SK-N-SH treated with all-trans-retinoic acid at 6 μM for 48 hours (cell line): ENCODE data around the gene TFPI.

Experiments used
- ATAC-seq: fragments of 200-7000 bp; cut with Tn5 transposase; 3 replicates; pipeline ENCODE4 v1.9.1; 2020; ENCODE audit warnings: mild to moderate bottlenecking, moderate library complexity
- BACH2 ChIP-seq: fragments of 250-450 bp; sonication (Bioruptor Pico); IDR thresholded peaks from 2 replicates; pipeline ENCODE4 v1.9.0; 2021; ENCODE audit warnings: mild to moderate bottlenecking, borderline replicate concordance
- CSDC2 ChIP-seq: fragments of 250-450 bp; sonication (Bioruptor Pico); IDR thresholded peaks from 2 replicates; pipeline ENCODE4 v1.5.0; 2020; ENCODE audit warnings: mild to moderate bottlenecking, moderate library complexity
- ESRRG ChIP-seq: fragments of 250-450 bp; sonication (Bioruptor Pico); IDR thresholded peaks from 2 replicates; pipeline ENCODE4 v1.6.1; 2021; ENCODE audit warnings: mild to moderate bottlenecking
- OSR1 ChIP-seq: fragments of 250-450 bp; sonication (Bioruptor Pico); IDR thresholded peaks from 2 replicates; pipeline ENCODE4 v1.8.0; 2022; ENCODE audit warnings: moderate library complexity, mild to moderate bottlenecking, inconsistent platforms
- PATZ1 ChIP-seq: fragments of 250-450 bp; sonication (Bioruptor Pico); IDR thresholded peaks from 2 replicates; pipeline ENCODE4 v1.8.0; 2020; ENCODE audit warnings: mild to moderate bottlenecking, moderate library complexity, borderline replicate concordance
- POU6F1 ChIP-seq: fragments of 250-450 bp; sonication (Bioruptor Pico); IDR thresholded peaks from 2 replicates; pipeline ENCODE4 v1.8.0; 2021; ENCODE audit warnings: low read depth, mild to moderate bottlenecking, moderate library complexity, borderline replicate concordance
- PPARA ChIP-seq: fragments of 250-450 bp; sonication (Bioruptor Pico); IDR thresholded peaks from 2 replicates; pipeline ENCODE4 v1.5.0; 2020; ENCODE audit warnings: mild to moderate bottlenecking, borderline replicate concordance
- RARB ChIP-seq: fragments of 250-450 bp; sonication (Bioruptor Pico); IDR thresholded peaks from 2 replicates; pipeline ENCODE4 v1.8.0; 2021; ENCODE audit warnings: mild to moderate bottlenecking, moderate library complexity
- SNAI2 ChIP-seq: fragments of 250-450 bp; sonication (Bioruptor Pico); IDR thresholded peaks from 2 replicates; pipeline ENCODE4 v1.5.0; 2020; ENCODE audit warnings: mild to moderate bottlenecking, moderate library complexity
- TCF4 ChIP-seq: fragments of 250-450 bp; sonication (Bioruptor Pico); IDR thresholded peaks from 2 replicates; pipeline ENCODE4 v1.8.0; 2021; ENCODE audit warnings: mild to moderate bottlenecking, moderate library complexity, borderline replicate concordance
- TOX ChIP-seq: fragments of 250-450 bp; sonication (Bioruptor Pico); IDR thresholded peaks from 2 replicates; pipeline ENCODE4 v1.8.0; 2021; ENCODE audit warnings: mild to moderate bottlenecking, moderate library complexity, borderline replicate concordance
- TSHZ2 ChIP-seq: fragments of 250-450 bp; sonication (Bioruptor Pico); IDR thresholded peaks from 2 replicates; pipeline ENCODE4 v1.5.0; 2020; ENCODE audit warnings: mild to moderate bottlenecking, moderate library complexity
- ZC3H10 ChIP-seq: fragments of 250-450 bp; sonication (Bioruptor Pico); IDR thresholded peaks from 2 replicates; pipeline ENCODE4 v1.5.1; 2021; ENCODE audit warnings: mild to moderate bottlenecking, moderate library complexity
- ZFP3 ChIP-seq: fragments of 250-450 bp; sonication (Bioruptor Pico); IDR thresholded peaks from 2 replicates; pipeline ENCODE4 v1.5.0; 2020; ENCODE audit warnings: mild to moderate bottlenecking, moderate library complexity
- ZFP30 ChIP-seq: fragments of 450-650 bp; formaldehyde crosslinking; IDR thresholded peaks from 2 replicates; pipeline ENCODE4 v1.5.0; 2022; ENCODE audit warnings: mild to moderate bottlenecking, moderate library complexity
- ZNF565 ChIP-seq: fragments of 450-650 bp; formaldehyde crosslinking; conservative IDR thresholded peaks from 2 replicates; pipeline ENCODE4 v1.5.0; 2020; ENCODE audit warnings: low read depth, mild to moderate bottlenecking, moderate library complexity
- ZNF70 ChIP-seq: fragments of 450-650 bp; formaldehyde crosslinking; IDR thresholded peaks from 2 replicates; pipeline ENCODE4 v1.5.0; 2020; ENCODE audit warnings: mild to moderate bottlenecking, moderate library complexity
- ZNF8 ChIP-seq: fragments of 450-650 bp; formaldehyde crosslinking; IDR thresholded peaks from 2 replicates; pipeline ENCODE4 v1.5.0; 2020; ENCODE audit warnings: mild to moderate bottlenecking, moderate library complexity
- TF ChIP-seq, protein P1 (sequence below): fragments of 250-450 bp; sonication (Bioruptor Pico); IDR thresholded peaks from 2 replicates; pipeline ENCODE4 v1.5.1; 2020; ENCODE audit warnings: low read depth, mild to moderate bottlenecking, moderate library complexity

TFPI gene

DNA sequence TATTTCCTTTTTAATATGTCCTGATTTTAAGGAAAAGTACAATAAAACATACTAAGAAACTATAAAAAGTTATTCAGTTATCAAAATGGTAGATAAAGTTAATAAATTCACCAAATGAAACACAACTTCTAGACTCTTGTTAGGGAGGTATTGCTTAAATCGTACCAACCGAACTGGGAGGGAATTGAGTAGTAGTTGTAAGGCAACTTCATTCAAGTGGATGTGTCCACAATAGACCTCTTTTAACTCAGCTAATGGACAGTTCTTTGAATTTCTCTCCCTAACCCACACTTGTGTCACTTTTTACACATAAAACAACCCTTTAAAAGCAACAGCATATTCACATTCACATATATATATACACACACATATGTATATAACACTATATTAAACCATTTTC is 57.1 kb downstream of the TFPI start:
- TF ChIP-seq PATZ1 (CRISPR knock-in tag) (no peak), OSR1 (CRISPR knock-in tag) (no peak), SNAI2 (no peak), ZNF565 (CRISPR knock-in tag) (no peak), ZC3H10 (CRISPR knock-in tag) (no peak), ZNF8 (CRISPR knock-in tag) (no peak), ZFP30 (CRISPR knock-in tag) (no peak), RARB (CRISPR knock-in tag) (no peak), BACH2 (no peak), PPARA (no peak), TSHZ2 (CRISPR knock-in tag) (no peak)
- TF ChIP-seq, protein P1, sequence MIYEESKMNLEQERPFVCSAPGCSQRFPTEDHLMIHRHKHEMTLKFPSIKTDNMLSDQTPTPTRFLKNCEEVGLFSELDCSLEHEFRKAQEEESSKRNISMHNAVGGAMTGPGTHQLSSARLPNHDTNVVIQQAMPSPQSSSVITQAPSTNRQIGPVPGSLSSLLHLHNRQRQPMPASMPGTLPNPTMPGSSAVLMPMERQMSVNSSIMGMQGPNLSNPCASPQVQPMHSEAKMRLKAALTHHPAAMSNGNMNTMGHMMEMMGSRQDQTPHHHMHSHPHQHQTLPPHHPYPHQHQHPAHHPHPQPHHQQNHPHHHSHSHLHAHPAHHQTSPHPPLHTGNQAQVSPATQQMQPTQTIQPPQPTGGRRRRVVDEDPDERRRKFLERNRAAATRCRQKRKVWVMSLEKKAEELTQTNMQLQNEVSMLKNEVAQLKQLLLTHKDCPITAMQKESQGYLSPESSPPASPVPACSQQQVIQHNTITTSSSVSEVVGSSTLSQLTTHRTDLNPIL (CRISPR knock-in tag): no peak
- no peak for ATAC-seq

DNA sequence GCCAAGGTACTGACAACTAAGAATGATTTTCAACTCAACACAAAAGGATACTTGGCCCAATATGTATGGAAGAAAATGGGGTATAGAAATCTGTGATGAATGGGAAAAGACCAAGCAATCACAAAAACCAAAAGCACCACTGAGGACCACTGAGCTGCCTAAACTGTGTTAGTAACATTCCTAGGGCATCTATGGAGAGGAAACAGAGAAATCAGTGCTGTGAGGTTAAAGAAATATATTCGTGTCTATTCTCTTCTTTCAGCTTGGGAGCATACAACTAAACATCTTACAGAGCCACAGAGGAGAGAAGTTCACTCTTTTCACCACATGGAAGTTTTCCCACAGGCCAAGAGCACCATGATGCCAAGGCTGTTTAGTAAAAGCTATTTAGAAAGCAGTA is 58.9 kb downstream of the TFPI start:
- TF ChIP-seq ZFP3 (CRISPR knock-in tag): no peak
- no peak for TF ChIP-seq CSDC2 (CRISPR knock-in tag)
- TF ChIP-seq TOX (CRISPR knock-in tag): no peak
- TF ChIP-seq POU6F1 (CRISPR knock-in tag): no peak
- no peak for TF ChIP-seq ZFP30 (CRISPR knock-in tag)
- no peak for TF ChIP-seq ZNF70 (CRISPR knock-in tag)
- TF ChIP-seq, all 23 proteins: peak for 0
- no peak for ATAC-seq

DNA sequence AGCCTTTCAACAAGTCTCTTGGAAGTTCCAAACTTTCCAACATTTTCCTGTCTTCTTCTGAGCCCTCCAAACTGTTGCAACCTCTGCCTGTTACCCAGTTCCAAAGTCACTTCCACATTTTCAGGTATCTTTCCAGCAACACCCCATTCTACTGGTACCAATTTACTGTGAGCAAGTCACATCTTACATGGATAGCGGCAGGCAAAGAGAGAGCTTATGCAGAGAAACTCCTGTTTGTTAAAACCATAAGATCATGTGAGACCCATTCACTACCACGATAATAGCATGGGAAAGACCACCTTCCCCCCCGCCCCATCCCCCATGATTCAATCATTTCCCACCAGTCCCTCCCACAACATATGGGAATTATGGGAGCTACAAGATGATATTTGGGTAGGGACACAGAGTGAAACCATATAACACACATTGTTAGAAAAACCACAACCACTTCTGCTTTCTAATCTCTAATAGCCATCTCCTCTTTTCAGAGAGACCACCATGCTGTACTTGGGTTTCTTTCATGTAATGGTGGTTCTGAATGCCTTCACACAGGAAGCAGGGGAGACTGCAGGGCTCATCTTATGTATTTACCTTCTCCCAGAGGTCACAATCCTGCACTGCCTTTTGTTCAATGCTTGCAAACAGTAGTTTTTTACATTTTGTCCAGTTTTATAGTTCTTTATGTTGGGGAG is 60.2 kb downstream of the TFPI start:
- TF ChIP-seq TSHZ2 (CRISPR knock-in tag) (no peak), ESRRG (CRISPR knock-in tag) (no peak), TCF4 (CRISPR knock-in tag) (no peak), ZNF565 (CRISPR knock-in tag) (no peak)
- TF ChIP-seq, all 23 proteins: peak for 0
- ATAC-seq: no peak
